HG02610 (cell line): ENCODE data around the gene PHACTR3.

Source experiments
- ATAC-seq: cut with Tn5 transposase; IDR thresholded peaks from one replicate; pipeline ENCODE4 v1.9.1; 2021; ENCODE audit warnings: mild to moderate bottlenecking, moderate library complexity; ENCODE audit not compliant: unreplicated experiment

Gene PHACTR3

GRCh38 chr20:59645271-59645670 lies 40.9 kb downstream of the PHACTR3 start:
- ATAC-seq = no peak

- no peak for ATAC-seq
Observed at GRCh38 chr20:59645761-59646171, 41.4 kb downstream of the PHACTR3 start.

- no peak for ATAC-seq
Observed at GRCh38 chr20:59646487-59646886, 42.1 kb downstream of the PHACTR3 start.

- no peak for ATAC-seq
Observed at GRCh38 chr20:59647271-59647670, 42.9 kb downstream of the PHACTR3 start.

- ATAC-seq = no peak
Observed at GRCh38 chr20:59648466-59649070, 44.2 kb downstream of the PHACTR3 start.

- ATAC-seq = no peak
Observed at GRCh38 chr20:59650418-59650817, 46.1 kb downstream of the PHACTR3 start.

GRCh38 chr20:59652381-59652780 lies 48.0 kb downstream of the PHACTR3 start:
- no peak for ATAC-seq

GRCh38 chr20:59656417-59656816 lies 52.1 kb downstream of the PHACTR3 start:
- no peak for ATAC-seq

- no peak for ATAC-seq
Observed at GRCh38 chr20:59657459-59658046, 53.2 kb downstream of the PHACTR3 start.

GRCh38 chr20:59660471-59660870 lies 56.1 kb downstream of the PHACTR3 start:
- ATAC-seq = no peak

- ATAC-seq = no peak
Observed at GRCh38 chr20:59661153-59661552, 56.8 kb downstream of the PHACTR3 start.

GRCh38 chr20:59661621-59662020 lies 57.3 kb downstream of the PHACTR3 start:
- ATAC-seq = no peak

- no peak for ATAC-seq
Observed at GRCh38 chr20:59662161-59662560, 57.8 kb downstream of the PHACTR3 start.

GRCh38 chr20:59662856-59663512 lies 58.6 kb downstream of the PHACTR3 start:
- ATAC-seq = no peak

- ATAC-seq = no peak
Observed at GRCh38 chr20:59663513-59664060, 59.2 kb downstream of the PHACTR3 start.

GRCh38 chr20:59664421-59664941 lies 60.1 kb downstream of the PHACTR3 start:
- no peak for ATAC-seq

GRCh38 chr20:59665656-59666555 lies 61.6 kb downstream of the PHACTR3 start:
- ATAC-seq = no peak

- no peak for ATAC-seq
Observed at GRCh38 chr20:59666586-59666985, 62.2 kb downstream of the PHACTR3 start.

- ATAC-seq = no peak
Observed at GRCh38 chr20:59667131-59667530, 62.8 kb downstream of the PHACTR3 start.

- no peak for ATAC-seq
Observed at GRCh38 chr20:59667981-59668515, 63.7 kb downstream of the PHACTR3 start.
